ENCODE measurements around the gene CNTNAP2.

The CNTNAP2 gene

GRCh38 chr7:147406521-147407135, 1290.0 kb downstream of the CNTNAP2 start:
- H3K36me3 ChIP-seq (ENCODE audit: control insufficient read depth, low read depth, low read length) = no peaks in the 10 kb centered on the region
- H3K27ac ChIP-seq (ENCODE audit: low read length) = no peak overlapping the region
- no peaks in the 10 kb centered on the region for H3K27me3 ChIP-seq (ENCODE audit: control insufficient read depth, insufficient read depth, low read length)
- H3K9me3 ChIP-seq (ENCODE audit: control insufficient read depth, low read depth, low read length) = no peaks in the 10 kb centered on the region
- no peak overlapping the region for H3K9ac ChIP-seq (ENCODE audit: low read length)
- no peak overlapping the region for H3K4me3 ChIP-seq (ENCODE audit: low read length)
- H3K4me1 ChIP-seq (ENCODE audit: control insufficient read depth, low read depth, low read length) = peaks cover 6% of the 10 kb centered on the region

GRCh38 chr7:147411096-147411495, 1294.5 kb downstream of the CNTNAP2 start:
- Histone ChIP-seq H3K4me1 (ENCODE audit: control insufficient read depth, low read depth, low read length) (no peaks in the 10 kb centered on the region), H3K9ac (ENCODE audit: low read length) (no peak overlapping the region), H3K27ac (ENCODE audit: low read length) (no peak overlapping the region)

DNA sequence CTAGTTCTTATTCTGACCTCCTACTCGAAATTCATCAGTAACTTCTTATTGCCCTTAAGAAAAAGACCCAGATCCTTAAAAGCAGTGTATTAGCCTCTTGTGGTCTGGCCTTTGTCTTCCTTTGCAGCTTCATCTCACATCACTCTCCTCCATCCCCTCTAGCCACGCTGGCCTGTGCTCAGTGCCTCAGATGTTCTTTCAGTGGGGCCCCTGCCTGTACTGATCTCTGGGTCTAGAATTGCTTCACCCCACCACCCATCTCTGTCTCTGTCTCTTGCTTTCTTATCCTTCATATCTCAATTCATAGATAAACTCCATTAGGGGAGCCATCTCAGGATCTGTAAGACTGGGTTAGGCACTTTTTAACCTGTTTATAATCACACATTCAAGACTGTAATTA, 1295.5 kb downstream of the CNTNAP2 start:
- Histone ChIP-seq H3K4me3 (ENCODE audit: low read length) (no peak overlapping the region), H3K4me1 (ENCODE audit: control insufficient read depth, low read depth, low read length) (no peaks in the 10 kb centered on the region), H3K27me3 (ENCODE audit: control insufficient read depth, insufficient read depth, low read length) (no peaks in the 10 kb centered on the region), H3K9me3 (ENCODE audit: control insufficient read depth, low read depth, low read length) (no peaks in the 10 kb centered on the region), H3K9ac (ENCODE audit: low read length) (no peak overlapping the region), H3K27ac (ENCODE audit: low read length) (no peak overlapping the region), H3K36me3 (ENCODE audit: control insufficient read depth, low read depth, low read length) (no peaks in the 10 kb centered on the region)

More at GRCh38 chr7:147411096-147411495, 1294.5 kb downstream of the CNTNAP2 start:
- H3K36me3 ChIP-seq (ENCODE audit: control insufficient read depth, low read depth, low read length) = no peaks in the 10 kb centered on the region
- H3K4me3 ChIP-seq (ENCODE audit: low read length) = no peak overlapping the region
- H3K27me3 ChIP-seq (ENCODE audit: control insufficient read depth, insufficient read depth, low read length) = no peaks in the 10 kb centered on the region
- H3K9me3 ChIP-seq (ENCODE audit: control insufficient read depth, low read depth, low read length) = no peaks in the 10 kb centered on the region

DNA sequence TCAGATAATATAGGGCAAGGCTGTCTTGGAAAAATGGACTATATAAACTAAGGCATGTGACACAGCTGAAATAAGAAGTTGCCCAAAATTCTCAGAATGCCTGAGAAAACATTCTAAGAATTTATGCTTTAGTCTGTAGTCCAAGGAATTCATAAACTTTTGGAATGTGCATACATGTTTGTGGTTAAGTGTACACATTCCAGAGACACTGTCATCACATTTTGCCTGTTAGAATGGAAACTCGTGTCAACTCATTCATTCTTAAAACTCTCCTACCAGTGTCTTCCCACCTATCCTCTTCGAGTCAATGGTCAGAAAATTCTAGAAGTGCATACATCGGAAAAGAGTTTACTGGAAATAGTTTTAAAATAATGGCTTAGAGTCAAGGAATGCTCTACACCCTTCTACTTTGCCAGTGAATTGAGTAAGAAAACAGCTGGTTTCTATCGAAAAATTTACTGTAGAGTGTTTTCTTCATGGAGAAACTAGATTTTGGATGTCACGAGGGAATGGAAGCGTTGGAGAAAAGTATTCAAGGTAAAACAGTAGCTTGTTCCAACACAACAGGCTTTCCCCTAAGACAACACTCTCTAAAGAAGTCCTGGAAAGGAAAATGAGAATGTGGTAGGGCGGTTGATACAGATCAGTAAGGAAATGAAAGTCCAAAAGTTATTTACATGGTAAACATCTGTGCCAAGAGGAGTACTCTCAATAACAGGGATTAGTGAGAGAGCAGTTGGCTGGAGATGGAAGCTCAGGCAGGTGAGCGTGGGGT, 1296.4 kb downstream of the CNTNAP2 start:
- Histone ChIP-seq H3K27ac (ENCODE audit: low read length) (no peak overlapping the region), H3K4me1 (ENCODE audit: control insufficient read depth, low read depth, low read length) (no peaks in the 10 kb centered on the region), H3K9ac (ENCODE audit: low read length) (no peak overlapping the region), H3K27me3 (ENCODE audit: control insufficient read depth, insufficient read depth, low read length) (no peaks in the 10 kb centered on the region), H3K36me3 (ENCODE audit: control insufficient read depth, low read depth, low read length) (no peaks in the 10 kb centered on the region), H3K9me3 (ENCODE audit: control insufficient read depth, low read depth, low read length) (no peaks in the 10 kb centered on the region), H3K4me3 (ENCODE audit: low read length) (no peak overlapping the region)

DNA sequence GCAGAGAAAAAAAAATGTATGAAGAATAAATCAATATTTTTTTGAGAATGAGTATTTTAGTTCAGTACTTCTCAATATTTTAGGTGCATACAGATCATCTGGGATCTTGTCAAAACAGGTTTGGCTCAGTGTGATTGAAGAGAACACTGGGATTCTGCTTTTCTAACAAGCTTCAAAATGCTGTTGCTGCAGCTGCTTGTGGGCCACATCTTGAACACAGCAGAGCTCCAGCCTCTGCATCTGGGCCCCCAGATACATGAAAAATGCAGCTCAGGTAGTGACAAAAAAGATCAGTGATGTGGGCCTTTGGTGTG, 1296.9 kb downstream of the CNTNAP2 start:
- Histone ChIP-seq H3K27ac (ENCODE audit: low read length) (no peak overlapping the region), H3K9ac (ENCODE audit: low read length) (no peak overlapping the region), H3K9me3 (ENCODE audit: control insufficient read depth, low read depth, low read length) (no peaks in the 10 kb centered on the region), H3K27me3 (ENCODE audit: control insufficient read depth, insufficient read depth, low read length) (no peaks in the 10 kb centered on the region), H3K4me1 (ENCODE audit: control insufficient read depth, low read depth, low read length) (no peaks in the 10 kb centered on the region), H3K36me3 (ENCODE audit: control insufficient read depth, low read depth, low read length) (no peaks in the 10 kb centered on the region), H3K4me3 (ENCODE audit: low read length) (no peak overlapping the region)

DNA sequence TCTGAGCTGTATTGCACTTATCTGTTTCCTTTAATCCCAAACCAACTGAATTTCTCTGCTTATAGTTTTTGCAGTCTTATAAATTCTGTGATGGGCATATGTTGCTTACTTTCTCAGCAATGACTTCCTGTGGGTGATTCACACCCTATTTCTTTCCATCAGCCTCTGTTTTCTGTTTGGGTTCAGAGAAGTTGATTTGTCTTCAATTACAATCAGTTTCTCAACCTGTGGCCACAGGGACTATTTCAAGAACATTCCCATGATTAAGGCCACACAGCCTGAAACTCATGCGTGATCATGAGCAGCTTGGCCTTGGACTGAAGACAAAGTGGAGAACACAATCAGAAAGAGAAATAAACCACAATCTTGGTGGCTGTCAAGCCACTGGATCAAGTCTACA, 1299.4 kb downstream of the CNTNAP2 start:
- no peak overlapping the region for H3K9ac ChIP-seq (ENCODE audit: low read length)
- no peaks in the 10 kb centered on the region for H3K27me3 ChIP-seq (ENCODE audit: control insufficient read depth, insufficient read depth, low read length)
- no peaks in the 10 kb centered on the region for H3K36me3 ChIP-seq (ENCODE audit: control insufficient read depth, low read depth, low read length)
- H3K9me3 ChIP-seq (ENCODE audit: control insufficient read depth, low read depth, low read length) = no peaks in the 10 kb centered on the region
- H3K27ac ChIP-seq (ENCODE audit: low read length) = no peak overlapping the region
- no peaks in the 10 kb centered on the region for H3K4me1 ChIP-seq (ENCODE audit: control insufficient read depth, low read depth, low read length)
- H3K4me3 ChIP-seq (ENCODE audit: low read length) = no peak overlapping the region

- H3K4me1 ChIP-seq (ENCODE audit: control insufficient read depth, low read depth, low read length) = no peaks in the 10 kb centered on the region
- H3K36me3 ChIP-seq (ENCODE audit: control insufficient read depth, low read depth, low read length) = no peaks in the 10 kb centered on the region
- H3K27ac ChIP-seq (ENCODE audit: low read length) = no peak overlapping the region
- no peaks in the 10 kb centered on the region for H3K27me3 ChIP-seq (ENCODE audit: control insufficient read depth, insufficient read depth, low read length)
- no peaks in the 10 kb centered on the region for H3K9me3 ChIP-seq (ENCODE audit: control insufficient read depth, low read depth, low read length)
- H3K9ac ChIP-seq (ENCODE audit: low read length) = no peak overlapping the region
- no peak overlapping the region for H3K4me3 ChIP-seq (ENCODE audit: low read length)
Measured at GRCh38 chr7:147418966-147419365, 1302.4 kb downstream of the CNTNAP2 start.

- Histone ChIP-seq H3K9ac (ENCODE audit: low read length) (no peak overlapping the region), H3K27me3 (ENCODE audit: control insufficient read depth, insufficient read depth, low read length) (no peaks in the 10 kb centered on the region), H3K27ac (ENCODE audit: low read length) (no peak overlapping the region), H3K4me3 (ENCODE audit: low read length) (no peak overlapping the region), H3K4me1 (ENCODE audit: control insufficient read depth, low read depth, low read length) (no peaks in the 10 kb centered on the region), H3K9me3 (ENCODE audit: control insufficient read depth, low read depth, low read length) (no peaks in the 10 kb centered on the region), H3K36me3 (ENCODE audit: control insufficient read depth, low read depth, low read length) (no peaks in the 10 kb centered on the region)
Measured at GRCh38 chr7:147423875-147424274, 1307.3 kb downstream of the CNTNAP2 start.

DNA sequence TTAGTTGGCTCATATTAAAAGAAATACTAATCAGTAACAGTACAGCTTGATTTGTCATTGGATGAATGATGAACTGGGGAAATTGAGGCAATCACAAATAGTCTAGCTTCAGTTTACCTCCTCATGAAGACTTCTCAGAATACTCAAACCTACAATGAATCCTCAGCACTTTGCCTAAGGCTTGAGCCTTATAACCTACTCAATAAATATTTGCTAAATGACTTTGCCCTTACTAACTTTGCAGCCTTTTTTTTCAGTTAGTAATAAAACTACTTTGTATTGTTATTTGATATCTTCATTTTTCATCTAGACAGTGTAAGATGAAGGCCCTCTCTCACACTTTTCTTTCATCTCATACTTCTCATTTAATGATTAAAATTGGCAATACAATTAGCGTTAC, 1311.5 kb downstream of the CNTNAP2 start:
- Histone ChIP-seq H3K36me3 (ENCODE audit: control insufficient read depth, low read depth, low read length) (no peaks in the 10 kb centered on the region), H3K4me3 (ENCODE audit: low read length) (no peak overlapping the region), H3K9me3 (ENCODE audit: control insufficient read depth, low read depth, low read length) (no peaks in the 10 kb centered on the region), H3K4me1 (ENCODE audit: control insufficient read depth, low read depth, low read length) (no peaks in the 10 kb centered on the region), H3K27me3 (ENCODE audit: control insufficient read depth, insufficient read depth, low read length) (peaks cover 2% of the 10 kb centered on the region), H3K27ac (ENCODE audit: low read length) (no peak overlapping the region), H3K9ac (ENCODE audit: low read length) (no peak overlapping the region)

GRCh38 chr7:147429961-147430360, 1313.4 kb downstream of the CNTNAP2 start:
- Histone ChIP-seq H3K36me3 (ENCODE audit: control insufficient read depth, low read depth, low read length) (no peaks in the 10 kb centered on the region), H3K9me3 (ENCODE audit: control insufficient read depth, low read depth, low read length) (no peaks in the 10 kb centered on the region), H3K4me1 (ENCODE audit: control insufficient read depth, low read depth, low read length) (no peaks in the 10 kb centered on the region), H3K27me3 (ENCODE audit: control insufficient read depth, insufficient read depth, low read length) (peaks cover 21% of the 10 kb centered on the region), H3K27ac (ENCODE audit: low read length) (no peak overlapping the region), H3K4me3 (ENCODE audit: low read length) (no peak overlapping the region), H3K9ac (ENCODE audit: low read length) (no peak overlapping the region)

DNA sequence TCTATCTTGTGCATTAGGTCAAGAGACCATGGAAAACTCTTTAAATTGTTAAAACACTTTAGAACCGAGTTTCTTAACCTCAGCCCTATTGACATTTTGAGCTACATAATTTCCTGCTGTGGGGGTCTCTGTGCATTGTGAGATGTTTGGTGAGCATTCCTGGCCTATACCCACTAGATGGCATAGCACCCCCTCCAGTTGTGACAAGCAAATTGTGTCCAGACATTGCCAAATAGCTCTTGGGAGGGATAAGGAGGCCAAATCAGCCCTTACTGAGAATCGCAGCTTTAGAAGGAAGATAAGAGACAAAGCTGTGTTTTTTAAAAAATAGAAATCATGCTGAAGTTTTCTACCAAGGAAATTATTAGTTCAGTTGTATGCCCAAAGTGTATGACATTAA, 1315.5 kb downstream of the CNTNAP2 start:
- Histone ChIP-seq H3K4me3 (ENCODE audit: low read length) (no peak overlapping the region), H3K9ac (ENCODE audit: low read length) (no peak overlapping the region), H3K4me1 (ENCODE audit: control insufficient read depth, low read depth, low read length) (no peaks in the 10 kb centered on the region), H3K27me3 (ENCODE audit: control insufficient read depth, insufficient read depth, low read length) (peaks cover 41% of the 10 kb centered on the region), H3K36me3 (ENCODE audit: control insufficient read depth, low read depth, low read length) (no peaks in the 10 kb centered on the region), H3K9me3 (ENCODE audit: control insufficient read depth, low read depth, low read length) (no peaks in the 10 kb centered on the region), H3K27ac (ENCODE audit: low read length) (no peak overlapping the region)

DNA sequence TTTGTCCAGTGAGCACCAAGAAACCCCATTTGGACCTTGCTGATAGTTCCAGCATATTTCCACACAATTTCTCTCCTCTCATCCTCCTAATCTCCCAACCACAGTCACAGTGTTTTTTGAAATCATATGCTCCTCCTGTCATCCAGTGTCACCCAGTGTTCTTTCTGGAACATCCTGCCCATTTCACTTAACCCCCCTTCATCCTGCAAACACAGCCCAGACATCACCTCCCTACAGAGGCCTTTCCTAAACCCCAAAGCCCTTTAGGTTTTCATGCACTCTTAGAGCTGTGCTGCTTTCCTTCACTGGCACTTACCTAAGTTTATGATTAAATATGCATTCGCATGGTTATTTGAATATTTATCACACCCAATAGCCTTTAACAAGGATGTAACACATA, 1316.0 kb downstream of the CNTNAP2 start:
- peaks cover 46% of the 10 kb centered on the region for H3K27me3 ChIP-seq (ENCODE audit: control insufficient read depth, insufficient read depth, low read length)
- no peaks in the 10 kb centered on the region for H3K36me3 ChIP-seq (ENCODE audit: control insufficient read depth, low read depth, low read length)
- H3K27ac ChIP-seq (ENCODE audit: low read length) = no peak overlapping the region
- no peak overlapping the region for H3K9ac ChIP-seq (ENCODE audit: low read length)
- H3K9me3 ChIP-seq (ENCODE audit: control insufficient read depth, low read depth, low read length) = no peaks in the 10 kb centered on the region
- no peak overlapping the region for H3K4me3 ChIP-seq (ENCODE audit: low read length)
- no peaks in the 10 kb centered on the region for H3K4me1 ChIP-seq (ENCODE audit: control insufficient read depth, low read depth, low read length)
